WERI-Rb-1 (cell line): Measurements from ENCODE around the gene NCEH1.

Experiments
- DNase-seq: peaks from one replicate; pipeline ENCODE4 v3.0.0-alpha.2; 2020
- H3K27ac ChIP-seq: fragments of 250-450 bp; sonication (Bioruptor Pico); 2 replicates; pipeline ENCODE4 v1.5.1; 2020; ENCODE audit warnings: mild to moderate bottlenecking, moderate library complexity
- H3K27me3 ChIP-seq: fragments of 250-450 bp; sonication (Bioruptor Pico); 2 replicates; pipeline ENCODE4 v1.5.1; 2021; ENCODE audit warnings: mild to moderate bottlenecking, low read depth, moderate library complexity; ENCODE audit not compliant: insufficient read depth, severe bottlenecking
- H3K36me3 ChIP-seq: fragments of 250-450 bp; sonication (Bioruptor Pico); 2 replicates; pipeline ENCODE4 v1.5.1; 2020; ENCODE audit warnings: mild to moderate bottlenecking, moderate library complexity
- H3K4me3 ChIP-seq: 2 replicates; pipeline ENCODE4 v1.5.1; 2011; ENCODE audit warnings: low read depth, mild to moderate bottlenecking, control low read depth, low read length
- H3K9me3 ChIP-seq: fragments of 250-450 bp; sonication (Bioruptor Pico); 2 replicates; pipeline ENCODE4 v1.5.1; 2021; ENCODE audit warnings: mild to moderate bottlenecking, moderate library complexity; ENCODE audit not compliant: severe bottlenecking
- CTCF ChIP-seq: IDR thresholded peaks from 2 replicates; pipeline ENCODE4 v1.5.1; 2011; ENCODE audit warnings: low read depth, mild to moderate bottlenecking, control low read depth, inconsistent platforms, low read length

The NCEH1 gene

DNA sequence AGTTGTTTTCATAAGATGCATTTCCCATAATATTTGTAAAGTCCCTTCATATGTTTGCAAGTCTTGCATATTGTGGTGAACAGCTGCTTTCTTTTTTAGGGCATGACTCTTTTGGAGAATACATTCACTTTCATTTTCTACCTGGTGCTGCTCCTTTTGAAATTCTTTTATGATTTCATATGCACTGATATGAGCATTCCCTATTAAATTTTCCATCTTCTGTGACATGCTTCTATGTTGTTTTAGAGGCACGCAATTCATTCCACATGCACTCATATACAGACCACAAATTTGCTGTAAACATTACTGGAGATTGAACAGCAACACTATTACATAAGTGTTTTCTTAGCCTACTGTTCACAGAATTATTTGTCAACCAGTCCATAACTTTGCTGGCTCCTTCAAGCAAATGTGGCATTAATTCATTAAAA is 94.8 kb downstream of the NCEH1 start:
- Histone ChIP-seq H3K27ac (no peak overlapping the region), H3K9me3 (peaks cover 2% of the 10 kb centered on the region), H3K4me3 (no peak overlapping the region), H3K27me3 (no peaks in the 10 kb centered on the region), H3K36me3 (no peaks in the 10 kb centered on the region)
- DNase-seq: no peak
- TF ChIP-seq CTCF: no peak

- Histone ChIP-seq H3K27ac (no peak overlapping the region), H3K4me3 (no peak overlapping the region), H3K9me3 (peaks cover 2% of the 10 kb centered on the region), H3K27me3 (no peaks in the 10 kb centered on the region), H3K36me3 (no peaks in the 10 kb centered on the region)
- DNase-seq: no peak
- no peak for TF ChIP-seq CTCF
These were observed 95.6 kb downstream of the NCEH1 start for GRCh38 chr3:172615296-172615695.

- Histone ChIP-seq H3K4me3 (no peak overlapping the region), H3K9me3 (peaks cover 2% of the 10 kb centered on the region), H3K27me3 (no peaks in the 10 kb centered on the region), H3K27ac (no peak overlapping the region), H3K36me3 (no peaks in the 10 kb centered on the region)
- TF ChIP-seq CTCF: no peak
- DNase-seq: no peak
These were observed 96.3 kb downstream of the NCEH1 start for GRCh38 chr3:172614340-172615274.

DNA sequence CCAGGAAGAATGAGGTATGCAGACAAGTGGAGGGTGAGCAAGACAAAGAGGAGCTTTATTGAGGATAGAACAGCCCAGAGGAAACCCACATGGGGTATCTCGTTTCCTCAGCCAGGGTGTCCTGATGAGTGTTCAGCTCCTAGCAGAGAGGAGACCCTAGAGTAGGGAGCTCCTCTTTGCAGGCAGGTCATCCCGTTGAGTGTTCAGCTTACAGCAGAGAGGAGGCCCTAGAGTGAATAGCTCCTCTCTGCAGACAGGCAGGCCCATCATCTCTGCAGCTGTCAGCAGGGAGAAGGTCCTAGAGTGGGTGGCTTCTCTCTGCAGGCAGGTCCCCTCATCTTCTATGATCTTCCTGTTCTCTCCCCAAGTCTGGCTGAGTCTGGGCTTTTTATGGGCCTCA is 97.0 kb downstream of the NCEH1 start:
- no peak for DNase-seq
- H3K27ac ChIP-seq: no peak overlapping the region
- H3K27me3 ChIP-seq: no peaks in the 10 kb centered on the region
- H3K4me3 ChIP-seq: no peak overlapping the region
- peaks cover 2% of the 10 kb centered on the region for H3K9me3 ChIP-seq
- no peaks in the 10 kb centered on the region for H3K36me3 ChIP-seq
- no peak for TF ChIP-seq CTCF

GRCh38 chr3:172612871-172613678 is 97.8 kb downstream of the NCEH1 start:
- no peak for DNase-seq
- no peak for TF ChIP-seq CTCF
- H3K4me3 ChIP-seq: no peak overlapping the region
- H3K27ac ChIP-seq: no peak overlapping the region
- no peaks in the 10 kb centered on the region for H3K36me3 ChIP-seq
- H3K27me3 ChIP-seq: no peaks in the 10 kb centered on the region
- H3K9me3 ChIP-seq: peaks cover 2% of the 10 kb centered on the region
